Testis (tissue), 5 donors: ENCODE data around the gene SH2D3C. TPM values are rescaled to one million over a fixed set of nuclear protein-coding genes. Genes with fewer than 3 reads are reported as not detected.
A peak's percentile ranks its signal among the peaks of the same experiment; 100 is the strongest.

Source experiments
- DNase-seq: peaks from one replicate; pipeline ENCODE4 v3.0.0-alpha.2; 2019
- H3K27ac ChIP-seq, 2 donors: fragments of 200-600 bp; sonication (generic); one replicate each; pipeline ENCODE4 v1.5.1; 2019
- H3K27me3 ChIP-seq: fragments of 200-600 bp; sonication (generic); one replicate; pipeline ENCODE4 v1.5.1; 2019
- H3K36me3 ChIP-seq: fragments of 200-600 bp; sonication (generic); one replicate; pipeline ENCODE4 v1.5.1; 2017; ENCODE audit warnings: low read depth; ENCODE audit errors: missing control alignments
- H3K4me1 ChIP-seq: fragments of 200-600 bp; sonication (generic); one replicate; pipeline ENCODE4 v1.5.1; 2019
- H3K4me3 ChIP-seq, 2 donors: fragments of 200-600 bp; sonication (generic); one replicate each; pipeline ENCODE4 v1.5.1; 2017 to 2019
- H3K9me3 ChIP-seq: fragments of 200-600 bp; sonication (generic); one replicate; pipeline ENCODE4 v1.5.1; 2017
- CTCF ChIP-seq, 3 experiments: fragments of 450-650 bp in 2 of 3; fragments of 200-600 bp in 1 of 3; sonication (generic) in 1 of 3; IDR thresholded peaks; one replicate each; pipeline ENCODE4 v1.5.1; 2016 to 2019; ENCODE audit warnings: antibody characterized with exemption in 3 of 3, mild to moderate bottlenecking in 2 of 3, moderate library complexity in 1 of 3
- POLR2A ChIP-seq: fragments of 450-650 bp; IDR thresholded peaks from one replicate; pipeline ENCODE4 v1.6.1; 2017; ENCODE audit warnings: antibody characterized with exemption, mild to moderate bottlenecking, moderate library complexity
- WGBS, 2 donors: methylation state at CpG; one replicate each; pipeline ENCODE4 v1.1.5; 2018; 5-methylcytosine and 5-hydroxymethylcytosine counted together
- intact Hi-C: fragments of 100-400 bp; cut with DNase I; formaldehyde crosslinking; loops from one replicate; pipeline ENCODE4 v1.15.1; 2023; ENCODE audit warnings: low total_unique reads
- long read RNA-seq, 2 donors: transcript quantifications; one replicate each; lab custom pipeline, GENCODE V29; 2026
- polyA plus RNA-seq: library from polyadenylated mRNA; stranded (reverse); fragments of 350-450 nt; fragmentation: Illumina TruSeq; extraction: RNeasy Lipid Tissue Mini Kit (QIAGEN cat#74804); gene quantifications from one replicate; pipeline ENCODE4 v1.2.3, GENCODE V29; 2014; ENCODE audit warnings: low read depth, low replicate concordance; ENCODE audit not compliant: insufficient read depth
- total RNA-seq, 2 donors: library from RNA; depleted of rRNA; stranded (reverse); fragments of >200 nt; gene quantifications; one replicate each; pipeline ENCODE4 v1.2.3, GENCODE V29; 2016

Gene SH2D3C
- 1 to 10 TPM; 6.6 to 9.6 TPM for total RNA-seq
- polyA plus RNA-seq, result 8.8 TPM
- long read RNA-seq, donor 1, partial matches to known transcripts, result 116 of 158 reads
- long read RNA-seq, donor 1, other reads (novel, unspliced or antisense), result 40 of 158 reads
- long read RNA-seq, donor 2, result 0 reads

- intact Hi-C loops, result no loop called here
- no peaks in the 10 kb centered on the region for H3K36me3 ChIP-seq
- DNase-seq, result no peak
- no peak within 1 kb of the TSS for H3K4me3 ChIP-seq
- peaks cover 4% of the 10 kb centered on the region for H3K4me1 ChIP-seq
- H3K27me3 ChIP-seq, result no peaks in the 10 kb centered on the region
- TF ChIP-seq CTCF (IDR thresholded peaks at IDR 0.05) (no peak), POLR2A (no peak)
- 54 to 55% methylated on average over 9 to 13 of the region's 13 CpGs for WGBS, 2 donors
- H3K9me3 ChIP-seq, result no peaks in the 10 kb centered on the region
- peak within 1 kb of the TSS in 1 of 2 donors; percentile 18 for H3K27ac ChIP-seq
These were observed at the start of gene SH2D3C for GRCh38 chr9:127778280-127779135. SH2D3C (minus strand) TSS chr9:127778666; CDS start chr9:127778627, 39 bp downstream.

GRCh38 chr9:127826253-127826913, 47.9 kb upstream of the SH2D3C start:
- Histone ChIP-seq H3K4me1 (peaks cover 69% of the 10 kb centered on the region), H3K4me3 (no peak overlapping the region), H3K36me3 (no peaks in the 10 kb centered on the region), H3K9me3 (no peaks in the 10 kb centered on the region), H3K27ac (peak overlapping the region; percentile 40 to 88), H3K27me3 (no peaks in the 10 kb centered on the region)
- intact Hi-C loops, result no loop called here
- peak; percentile 52 for DNase-seq
- 44 to 47% methylated on average over 3 to 7 of the region's 7 CpGs for WGBS, 2 donors
- TF ChIP-seq POLR2A (no peak), CTCF (IDR thresholded peaks at IDR 0.05) (no peak)

GRCh38 chr9:127825319-127826051, 47.0 kb upstream of the SH2D3C start:
- peak; percentile 72 for DNase-seq
- Histone ChIP-seq H3K4me1 (peaks cover 60% of the 10 kb centered on the region), H3K27me3 (no peaks in the 10 kb centered on the region), H3K27ac (peak overlapping the region; percentile 44 to 88), H3K36me3 (no peaks in the 10 kb centered on the region), H3K9me3 (no peaks in the 10 kb centered on the region), H3K4me3 (no peak overlapping the region)
- intact Hi-C loops, result no loop called here
- 59 to 63% methylated on average over 37 to 39 of the region's 42 CpGs for WGBS, 2 donors
- TF ChIP-seq POLR2A (no peak), CTCF (IDR thresholded peaks at IDR 0.05) (peak in 1 of 3 experiments; percentile 46)

- Histone ChIP-seq H3K27me3 (no peaks in the 10 kb centered on the region), H3K27ac (peak overlapping the region in 1 of 2 donors; percentile 55), H3K4me3 (no peak overlapping the region), H3K4me1 (peaks cover 40% of the 10 kb centered on the region), H3K9me3 (no peaks in the 10 kb centered on the region), H3K36me3 (no peaks in the 10 kb centered on the region)
- no peak for TF ChIP-seq CTCF (IDR thresholded peaks at IDR 0.05)
- TF ChIP-seq POLR2A, result no peak
- DNase-seq, result no peak
- 49 to 59% methylated on average over 4 of the region's 4 CpGs for WGBS, 2 donors
- intact Hi-C loops, result no loop called here
These were observed 43.6 kb upstream of the SH2D3C start for GRCh38 chr9:127822108-127822507.
